GM10248 (cell line): ENCODE measurements around the gene GRB10.

ENCODE experiments used
- CTCF ChIA-PET: fragments of 300-600 bp; sonication (Branson Sonifier 250); formaldehyde crosslinking; extraction: SDS; loops from one replicate; lab custom pipeline; 2021; ENCODE audit warnings: antibody characterized with exemption; lab: Yijun Ruan, JAX
- POLR2A ChIA-PET: fragments of 350-650 bp; sonication (Branson Sonifier 250); formaldehyde crosslinking; extraction: SDS; loops from one replicate; lab custom pipeline; 2020; ENCODE audit warnings: antibody characterized with exemption; lab: Yijun Ruan, JAX
- DNase-seq: peaks from one replicate; pipeline ENCODE4 v3.0.0; 2012; ENCODE audit errors: extremely low spot score
- CTCF ChIP-seq: IDR thresholded peaks from 2 replicates; pipeline ENCODE4 v1.5.1; 2012; ENCODE audit warnings: mild to moderate bottlenecking, low read depth; ENCODE audit errors: extremely low read depth, missing control alignments, control extremely low read depth

GRB10 gene

GRCh38 chr7:50795831-50796230 lies 13.1 kb upstream of the GRB10 start:
- TF ChIP-seq CTCF = no peak
- ChIA-PET CTCF (no interaction called here), POLR2A (no interaction called here)
- DNase-seq = no peak

GRCh38 chr7:50795253-50795652 lies 12.6 kb upstream of the GRB10 start:
- ChIA-PET POLR2A (no interaction called here), CTCF (no interaction called here)
- no peak for TF ChIP-seq CTCF
- no peak for DNase-seq

GRCh38 chr7:50793947-50794570 lies 11.4 kb upstream of the GRB10 start:
- no peak for DNase-seq
- ChIA-PET CTCF (no interaction called here), POLR2A (no interaction called here)
- no peak for TF ChIP-seq CTCF

GRCh38 chr7:50793120-50793946 lies 10.6 kb upstream of the GRB10 start:
- ChIA-PET POLR2A (no interaction called here), CTCF (no interaction called here)
- DNase-seq = no peak
- no peak for TF ChIP-seq CTCF

DNA sequence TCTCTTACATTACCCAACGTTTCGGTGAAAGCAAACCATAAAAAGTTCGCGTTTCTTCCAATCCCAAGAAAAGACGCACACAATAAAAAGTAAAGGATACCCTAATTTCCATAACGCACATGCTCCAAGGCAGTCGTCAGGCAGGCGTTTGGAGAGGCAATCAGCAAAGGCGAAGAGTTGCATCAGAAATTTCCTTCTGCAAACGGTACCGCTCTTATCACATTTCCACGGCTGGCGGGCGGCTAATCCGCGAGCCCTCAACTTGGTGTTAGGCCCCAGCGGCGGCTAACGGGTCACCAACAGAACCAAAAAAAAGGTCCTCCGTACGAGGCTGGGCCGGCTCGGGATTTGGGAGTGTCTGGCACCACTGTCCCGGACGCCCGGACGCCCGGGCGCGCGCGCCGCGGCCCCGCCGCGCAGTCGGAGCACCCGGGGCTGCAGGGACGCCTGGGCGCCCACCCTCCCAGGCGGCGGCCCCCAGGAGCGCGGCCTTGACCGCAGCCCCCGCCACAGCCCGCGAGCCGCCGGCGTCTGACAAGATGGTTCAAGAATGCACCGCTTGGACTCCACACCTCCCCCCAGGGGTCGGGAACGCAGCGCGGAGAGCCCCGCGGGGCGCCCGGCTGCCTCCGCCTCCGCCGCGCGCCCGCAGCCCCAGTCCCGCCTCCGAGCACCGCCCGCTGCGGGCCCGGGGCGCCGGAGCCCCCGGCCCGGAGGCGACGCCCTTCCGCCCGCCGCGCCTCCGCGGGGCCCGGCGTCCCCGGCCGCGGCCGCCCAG lies 9.8 kb upstream of the GRB10 start:
- no peak for DNase-seq
- no peak for TF ChIP-seq CTCF
- POLR2A ChIA-PET = no interaction called here
- CTCF ChIA-PET = no interaction called here

DNA sequence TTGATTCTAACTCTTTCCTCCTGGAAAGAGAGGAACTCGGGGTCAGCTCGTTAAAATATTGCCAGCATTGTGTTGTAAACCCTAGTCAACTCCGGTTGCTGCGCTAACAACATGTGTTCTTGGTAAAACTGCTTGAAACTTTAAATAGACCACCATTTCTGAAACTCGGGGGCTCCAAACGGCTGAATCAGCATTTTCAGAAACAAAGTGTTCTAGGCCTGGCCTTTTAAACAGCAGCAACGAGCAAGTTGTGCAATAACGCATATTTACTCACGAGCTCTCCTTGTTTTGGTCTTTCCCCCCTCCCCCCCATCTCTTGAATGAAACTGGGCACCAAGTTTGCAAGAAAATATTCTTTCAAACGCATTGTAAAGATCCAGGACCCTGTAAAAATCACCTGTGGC lies 9.2 kb upstream of the GRB10 start:
- no peak for TF ChIP-seq CTCF
- no peak for DNase-seq
- CTCF ChIA-PET = interaction anchor here (1.0 to 1.9 kb wide), 3 partner anchors 8 to 369 kb away, joined by 3 to 5 read pairs (median 3); no protein-coding TSS in a partner anchor
- POLR2A ChIA-PET = no interaction called here
